HepG2 (cell line): ENCODE measurements around the gene TEAD4.

Source experiments
- BHLHE40 ChIP-seq: IDR thresholded peaks from 2 replicates; pipeline ENCODE4 v1.6.1; 2011; ENCODE audit warnings: low read length, improper control_type of control experiment
- NFYB ChIP-seq: sonication (generic); formaldehyde crosslinking; IDR thresholded peaks from 2 replicates; pipeline ENCODE4 v1.4.0; 2020; ENCODE audit warnings: missing genetic modification reagents
- PATZ1 ChIP-seq: sonication (generic); formaldehyde crosslinking; IDR thresholded peaks from 2 replicates; pipeline ENCODE4 v1.4.0; 2020; ENCODE audit warnings: missing genetic modification reagents
- SP2 ChIP-seq: sonication (generic); formaldehyde crosslinking; IDR thresholded peaks from 2 replicates; pipeline ENCODE4 v1.5.1; 2020; ENCODE audit warnings: mild to moderate bottlenecking, missing genetic modification reagents
- TRIM24 ChIP-seq: sonication (generic); formaldehyde crosslinking; IDR thresholded peaks from 2 replicates; pipeline ENCODE4 v1.8.0; 2022; ENCODE audit warnings: mild to moderate bottlenecking, missing genetic modification reagents
- ZBTB43 ChIP-seq: sonication (generic); formaldehyde crosslinking; conservative IDR thresholded peaks from 2 replicates; pipeline ENCODE4 v1.4.0; 2020; ENCODE audit warnings: missing genetic modification reagents
- ZNF263 ChIP-seq: sonication (generic); formaldehyde crosslinking; IDR thresholded peaks from 2 replicates; pipeline ENCODE4 v1.4.0; 2020; ENCODE audit warnings: missing genetic modification reagents
- ZNF75D ChIP-seq: sonication (generic); formaldehyde crosslinking; IDR thresholded peaks from 2 replicates; pipeline ENCODE4 v1.8.1; 2023; ENCODE audit warnings: missing genetic modification reagents, mild to moderate bottlenecking, borderline replicate concordance

- TF ChIP-seq PATZ1 (CRISPR knock-in tag): no peak
- no peak for TF ChIP-seq ZBTB43 (CRISPR knock-in tag)
- no peak for TF ChIP-seq BHLHE40
- TF ChIP-seq TRIM24 (CRISPR knock-in tag): no peak
- TF ChIP-seq SP2: no peak
- no peak for TF ChIP-seq ZNF75D
- no peak for TF ChIP-seq ZNF263
- TF ChIP-seq NFYB: no peak
Observed at GRCh38 chr12:2922329-2922728, 36.9 kb upstream of the TEAD4 start.
